ENCODE data around the gene HIVEP3.

DNA sequence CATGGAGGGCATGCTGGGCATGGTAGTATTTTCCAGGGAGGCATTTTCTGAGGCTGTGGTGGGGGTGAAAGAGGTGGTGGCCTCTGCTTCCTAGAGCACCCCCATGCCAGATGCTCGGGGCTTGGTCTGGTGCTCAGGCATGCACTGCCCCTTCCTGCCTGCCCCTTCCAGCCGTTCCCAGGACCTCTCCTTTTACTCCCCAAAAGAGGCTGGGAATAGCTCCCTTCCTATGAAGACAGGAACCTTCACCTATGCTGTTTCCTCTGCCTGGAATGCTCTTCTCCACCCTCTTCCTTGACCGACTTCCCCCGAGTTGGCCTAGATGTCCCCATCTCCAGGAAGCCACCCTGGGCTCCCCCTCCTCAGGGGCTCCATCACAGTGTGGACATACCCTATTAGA is 443.4 kb downstream of the HIVEP3 start:
- TF ChIP-seq SPI1 (IDR thresholded peaks at IDR 0.05; ENCODE audit: low read depth, low read length) (no peak), POLR2A (IDR thresholded peaks at IDR 0.05; ENCODE audit: low read depth, low read length) (no peak), POU2F2 (IDR thresholded peaks at IDR 0.05; ENCODE audit: low read depth, low read length) (no peak), POLR2AphosphoS5 (IDR thresholded peaks at IDR 0.05; ENCODE audit: low read depth, low read length) (no peak), TAF1 (IDR thresholded peaks at IDR 0.05; ENCODE audit: low read depth, low read length) (no peak), PAX5 (IDR thresholded peaks at IDR 0.05; ENCODE audit: insufficient read depth, low read length, severe bottlenecking) (no peak)

Data from GM12891 (cell line).